PFSK-1 (cell line): ENCODE results near the gene MCRIP2.

Experiments used
- POLR2AphosphoS5 ChIP-seq: IDR thresholded peaks from 2 replicates; pipeline ENCODE4 v1.6.1; 2012; ENCODE audit warnings: low read depth, mild to moderate bottlenecking, control low read depth, low read length, moderate library complexity
- SIN3A ChIP-seq: IDR thresholded peaks from 2 replicates; pipeline ENCODE4 v1.6.1; 2012; ENCODE audit warnings: mild to moderate bottlenecking, low read length, moderate library complexity, borderline replicate concordance; ENCODE audit not compliant: insufficient read depth
- TAF1 ChIP-seq: IDR thresholded peaks from 2 replicates; pipeline ENCODE4 v1.6.1; 2012; ENCODE audit warnings: low read length, control low read depth, borderline replicate concordance; ENCODE audit not compliant: insufficient read depth
- TF ChIP-seq, protein P1 (sequence below), 2 experiments: IDR thresholded peaks; 2 replicates each; pipeline versions ENCODE4 v1.6.1 to v1.8.0; 2011 to 2012; ENCODE audit warnings: low read depth in 2 of 2, low read length in 2 of 2, control low read depth in 1 of 2, inconsistent platforms in 1 of 2, mild to moderate bottlenecking in 1 of 2, moderate library complexity in 1 of 2; ENCODE audit not compliant: insufficient read depth in 1 of 2

DNA sequence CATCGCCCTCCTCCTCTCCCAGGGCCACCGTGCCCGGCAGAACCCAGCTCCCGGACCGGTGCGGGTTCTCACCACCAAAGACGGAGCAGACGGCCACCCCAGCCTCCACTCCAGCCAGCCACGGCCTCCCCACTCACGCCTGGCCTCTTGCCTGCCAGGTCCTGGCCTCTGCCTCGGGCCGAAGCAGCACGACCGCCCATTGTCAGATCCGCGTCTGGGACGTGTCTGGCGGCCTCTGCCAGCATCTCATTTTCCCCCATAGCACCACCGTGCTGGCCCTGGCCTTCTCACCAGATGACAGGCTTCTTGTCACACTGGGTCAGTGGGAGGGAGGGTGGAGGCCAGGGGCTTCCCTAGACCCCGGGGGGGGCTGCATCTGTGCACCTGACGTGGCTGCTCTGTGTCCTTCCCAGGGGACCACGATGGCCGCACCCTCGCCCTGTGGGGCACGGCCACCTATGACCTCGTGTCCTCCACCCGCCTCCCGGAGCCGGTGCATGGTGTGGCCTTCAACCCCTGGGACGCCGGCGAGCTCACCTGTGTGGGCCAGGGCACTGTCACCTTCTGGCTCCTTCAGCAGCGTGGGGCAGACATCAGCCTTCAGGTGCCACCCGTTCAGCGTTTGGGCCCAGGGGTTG lies 19.7 kb downstream of the MCRIP2 start:
- TF ChIP-seq POLR2AphosphoS5, result no peak
- TF ChIP-seq, protein P1, sequence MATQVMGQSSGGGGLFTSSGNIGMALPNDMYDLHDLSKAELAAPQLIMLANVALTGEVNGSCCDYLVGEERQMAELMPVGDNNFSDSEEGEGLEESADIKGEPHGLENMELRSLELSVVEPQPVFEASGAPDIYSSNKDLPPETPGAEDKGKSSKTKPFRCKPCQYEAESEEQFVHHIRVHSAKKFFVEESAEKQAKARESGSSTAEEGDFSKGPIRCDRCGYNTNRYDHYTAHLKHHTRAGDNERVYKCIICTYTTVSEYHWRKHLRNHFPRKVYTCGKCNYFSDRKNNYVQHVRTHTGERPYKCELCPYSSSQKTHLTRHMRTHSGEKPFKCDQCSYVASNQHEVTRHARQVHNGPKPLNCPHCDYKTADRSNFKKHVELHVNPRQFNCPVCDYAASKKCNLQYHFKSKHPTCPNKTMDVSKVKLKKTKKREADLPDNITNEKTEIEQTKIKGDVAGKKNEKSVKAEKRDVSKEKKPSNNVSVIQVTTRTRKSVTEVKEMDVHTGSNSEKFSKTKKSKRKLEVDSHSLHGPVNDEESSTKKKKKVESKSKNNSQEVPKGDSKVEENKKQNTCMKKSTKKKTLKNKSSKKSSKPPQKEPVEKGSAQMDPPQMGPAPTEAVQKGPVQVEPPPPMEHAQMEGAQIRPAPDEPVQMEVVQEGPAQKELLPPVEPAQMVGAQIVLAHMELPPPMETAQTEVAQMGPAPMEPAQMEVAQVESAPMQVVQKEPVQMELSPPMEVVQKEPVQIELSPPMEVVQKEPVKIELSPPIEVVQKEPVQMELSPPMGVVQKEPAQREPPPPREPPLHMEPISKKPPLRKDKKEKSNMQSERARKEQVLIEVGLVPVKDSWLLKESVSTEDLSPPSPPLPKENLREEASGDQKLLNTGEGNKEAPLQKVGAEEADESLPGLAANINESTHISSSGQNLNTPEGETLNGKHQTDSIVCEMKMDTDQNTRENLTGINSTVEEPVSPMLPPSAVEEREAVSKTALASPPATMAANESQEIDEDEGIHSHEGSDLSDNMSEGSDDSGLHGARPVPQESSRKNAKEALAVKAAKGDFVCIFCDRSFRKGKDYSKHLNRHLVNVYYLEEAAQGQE (IDR thresholded peaks at IDR 0.05; ENCODE audit: insufficient read depth in 1 of 2, low read depth in 2 of 2, low read length in 2 of 2), result no peak
- TF ChIP-seq SIN3A, result no peak
- TF ChIP-seq TAF1, result no peak
